Spinal cord (tissue), 10 donors: ENCODE data around the gene OR6P1. TPM values are rescaled to one million over a fixed set of nuclear protein-coding genes. Genes with fewer than 3 reads are reported as not detected.

ENCODE experiments used
- DNase-seq, 6 donors: peaks; one replicate each; pipeline versions ENCODE4 v3.0.0 to v3.0.0-alpha.2; 2013 to 2015; ENCODE audit warnings: low spot score in 6 of 6, low read depth in 4 of 6
- H3K27ac ChIP-seq: one replicate; pipeline ENCODE4 v1.5.1; 2013; ENCODE audit warnings: low read depth, low read length, control low read depth
- H3K27me3 ChIP-seq: one replicate; pipeline ENCODE4 v1.6.1; 2013; ENCODE audit warnings: low read length; ENCODE audit not compliant: control insufficient read depth, insufficient read depth
- H3K36me3 ChIP-seq: one replicate; pipeline ENCODE4 v1.6.1; 2013; ENCODE audit warnings: low read length; ENCODE audit not compliant: control insufficient read depth, insufficient read depth
- H3K4me1 ChIP-seq: one replicate; pipeline ENCODE4 v1.6.1; 2013; ENCODE audit warnings: low read length; ENCODE audit not compliant: control insufficient read depth, insufficient read depth
- H3K4me3 ChIP-seq: one replicate; pipeline ENCODE4 v1.5.1; 2013; ENCODE audit warnings: low read depth, low read length, control low read depth
- H3K9me3 ChIP-seq: one replicate; pipeline ENCODE4 v1.6.1; 2013; ENCODE audit warnings: low read length; ENCODE audit not compliant: control insufficient read depth, insufficient read depth
- WGBS: methylation state at CpG from one replicate; pipeline ENCODE4 v1.1.5; 2013; ENCODE audit warnings: missing lambda C conversion rate; ENCODE audit not compliant: insufficient coverage; 5-methylcytosine and 5-hydroxymethylcytosine counted together
- polyA plus RNA-seq, 2 donors: library from polyadenylated mRNA; unstranded; fragments of 120-200 nt; gene quantifications; one replicate each; pipeline ENCODE4 v1.2.1, GENCODE V29; 2013; ENCODE audit not compliant: insufficient read length in 2 of 2
- total RNA-seq, 2 donors: library from RNA; depleted of rRNA in 1 of 2; stranded (reverse); fragments of 120-200 nt in 1 of 2; fragments of >200 nt in 1 of 2; gene quantifications; one replicate each; pipeline versions ENCODE4 v1.2.3 to v1.2.4, GENCODE V29; 2013 to 2014
- donor health status: healthy.

OR6P1 gene
- total and polyA plus RNA-seq, 4 donors = not detected

DNA sequence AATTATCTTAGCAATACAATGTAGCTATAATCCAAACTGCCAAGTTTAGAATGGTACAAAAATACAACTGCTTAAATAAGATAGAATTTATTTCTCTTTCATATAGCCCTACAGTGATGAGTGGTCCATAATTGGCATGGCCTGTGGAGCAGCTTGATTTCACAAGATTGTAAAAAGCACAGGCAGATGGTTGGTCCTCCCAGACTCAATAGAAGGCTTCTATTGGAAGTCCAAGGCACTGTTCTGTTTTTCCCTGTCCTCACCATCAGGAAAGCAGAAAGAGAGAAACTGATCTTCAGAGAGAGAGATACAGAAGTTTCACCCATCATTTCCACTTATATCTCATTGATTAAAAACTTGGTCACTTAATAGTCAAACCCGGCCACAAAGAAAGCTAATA, 1.8 kb upstream of the OR6P1 start:
- Histone ChIP-seq H3K36me3 (no peaks in the 10 kb centered on the region), H3K27ac (no peak overlapping the region), H3K9me3 (no peaks in the 10 kb centered on the region), H3K4me1 (no peaks in the 10 kb centered on the region), H3K4me3 (no peak overlapping the region), H3K27me3 (no peaks in the 10 kb centered on the region)
- peak in 1 of 6 donors; percentile 39 for DNase-seq
- no CpG with 5 or more reads among the region's 1 CpG for WGBS

DNA sequence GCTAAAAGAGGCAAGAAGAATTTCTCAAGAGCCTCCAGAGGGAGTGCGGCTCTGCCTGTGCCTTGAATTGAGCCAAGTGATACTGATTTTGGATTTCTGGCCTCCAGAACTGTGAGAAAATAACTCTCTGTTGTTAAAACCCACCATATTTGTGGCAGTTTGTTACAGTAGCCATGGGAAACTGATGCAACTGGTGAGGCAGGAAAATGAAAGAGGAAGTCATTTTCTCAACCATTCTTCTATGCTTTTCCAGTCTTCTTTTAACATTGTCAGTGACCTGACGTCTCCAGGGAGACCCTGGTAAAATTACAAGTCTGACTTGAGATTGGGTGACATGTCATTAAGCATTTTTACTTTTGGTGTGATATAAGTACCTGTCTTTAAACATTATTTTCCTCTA, 5.8 kb downstream of the OR6P1 start:
- 67% methylated on average over 1 of the region's 2 CpGs for WGBS
- no peak for DNase-seq
- H3K4me3 ChIP-seq = no peak overlapping the region
- H3K9me3 ChIP-seq = no peaks in the 10 kb centered on the region
- no peaks in the 10 kb centered on the region for H3K36me3 ChIP-seq
- no peaks in the 10 kb centered on the region for H3K4me1 ChIP-seq
- H3K27me3 ChIP-seq = no peaks in the 10 kb centered on the region
- no peak overlapping the region for H3K27ac ChIP-seq

DNA sequence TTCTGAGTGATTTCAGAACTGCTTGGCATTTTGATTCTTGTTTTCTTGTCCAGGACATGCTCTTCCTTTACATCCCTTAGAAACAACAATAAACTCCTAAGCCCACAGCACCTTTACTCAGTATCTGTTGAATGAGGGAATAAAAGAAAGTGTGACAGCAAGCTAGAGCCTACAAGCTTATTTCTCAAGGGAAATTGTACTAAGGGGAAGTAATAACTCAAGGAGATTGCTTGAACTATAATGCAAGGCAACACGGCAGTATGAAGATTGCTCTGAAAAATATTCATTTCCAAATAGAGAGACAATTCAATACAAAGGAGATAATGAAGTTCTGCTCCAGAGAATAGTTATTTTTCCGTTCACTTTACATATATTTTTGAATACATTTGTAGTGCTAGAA, 6.5 kb downstream of the OR6P1 start:
- Histone ChIP-seq H3K9me3 (no peaks in the 10 kb centered on the region), H3K4me1 (no peaks in the 10 kb centered on the region), H3K4me3 (no peak overlapping the region), H3K27ac (no peak overlapping the region), H3K36me3 (no peaks in the 10 kb centered on the region), H3K27me3 (no peaks in the 10 kb centered on the region)
- peak in 1 of 6 donors; percentile 20 for DNase-seq
- no CpG with 5 or more reads among the region's 2 CpGs for WGBS

DNA sequence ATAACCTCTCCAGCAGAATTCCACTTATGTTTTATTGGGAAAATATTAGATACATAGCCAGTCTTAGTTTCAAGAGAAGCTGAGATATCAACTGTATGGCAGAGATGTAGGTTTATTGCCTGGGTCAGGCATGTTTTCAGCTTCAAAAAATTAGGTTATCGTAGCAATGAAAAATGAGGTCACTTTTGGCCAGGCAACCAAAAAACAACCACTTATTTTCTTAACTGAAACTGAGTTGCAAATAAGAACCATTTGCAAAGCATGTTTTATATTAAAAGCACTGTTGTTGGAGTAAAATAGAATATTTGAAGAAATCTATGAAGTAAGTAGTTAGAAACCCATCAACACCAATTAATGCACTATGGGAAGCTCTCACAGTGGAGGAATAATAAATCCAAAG, 10.7 kb downstream of the OR6P1 start:
- Histone ChIP-seq H3K27ac (no peak overlapping the region), H3K27me3 (no peaks in the 10 kb centered on the region), H3K4me3 (no peak overlapping the region), H3K9me3 (no peaks in the 10 kb centered on the region), H3K4me1 (no peaks in the 10 kb centered on the region), H3K36me3 (no peaks in the 10 kb centered on the region)
- no peak for DNase-seq
- no CpG with 5 or more reads among the region's 1 CpG for WGBS

DNA sequence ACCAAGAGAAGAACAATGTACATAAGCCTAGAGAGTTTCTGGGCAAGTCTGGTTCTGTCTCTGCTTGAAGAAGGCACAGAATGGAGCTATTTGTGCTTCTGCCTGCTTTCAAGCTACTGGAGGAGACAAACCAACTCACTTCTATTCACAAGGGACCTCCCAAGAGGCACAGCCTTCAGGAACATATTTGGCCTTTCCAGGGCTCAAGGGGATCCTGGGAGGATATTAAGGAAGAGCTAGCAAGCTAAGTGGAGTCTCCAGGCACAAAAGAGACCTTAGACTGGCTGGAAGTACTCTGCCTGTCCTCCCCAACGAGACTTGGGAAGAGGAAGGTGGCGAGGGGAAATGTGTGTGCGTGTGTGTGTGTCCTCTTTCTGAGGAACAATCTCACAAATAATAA, 16.0 kb downstream of the OR6P1 start, which contains the start of gene OR6Y1:
Gene OR6Y1 (minus strand): TSS at position 54 of the 400 bp plus-strand sequence. CDS start 6,300 bp downstream, outside the sequence.
- Histone ChIP-seq H3K27ac (no peak within 1 kb of the TSS), H3K27me3 (no peaks in the 10 kb centered on the region), H3K36me3 (no peaks in the 10 kb centered on the region), H3K4me1 (no peaks in the 10 kb centered on the region), H3K4me3 (no peak within 1 kb of the TSS), H3K9me3 (no peaks in the 10 kb centered on the region)
- WGBS = no CpG with 5 or more reads among the region's 3 CpGs
- DNase-seq = no peak

DNA sequence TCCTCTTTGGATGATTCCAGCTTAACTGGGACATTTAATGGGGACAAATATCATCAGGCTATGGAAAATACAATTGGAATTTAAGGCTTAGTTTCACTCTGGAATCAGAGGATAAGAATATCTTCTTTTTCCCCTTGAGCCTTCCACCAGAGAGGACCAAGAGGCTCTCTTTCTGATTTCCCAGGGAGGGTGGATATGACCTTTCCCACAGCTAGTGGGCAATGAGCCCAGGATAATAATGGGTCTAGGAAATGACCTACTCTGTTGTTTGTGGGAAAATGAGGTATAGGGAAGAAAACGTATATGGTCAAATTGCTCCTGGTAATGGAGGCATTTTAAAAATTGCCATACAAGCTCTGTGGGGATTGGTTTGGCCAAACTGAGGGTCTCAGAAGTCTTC, 18.1 kb downstream of the OR6P1 start:
- no peaks in the 10 kb centered on the region for H3K27me3 ChIP-seq
- H3K36me3 ChIP-seq = no peaks in the 10 kb centered on the region
- H3K27ac ChIP-seq = no peak overlapping the region
- no peaks in the 10 kb centered on the region for H3K9me3 ChIP-seq
- no peak for DNase-seq
- H3K4me3 ChIP-seq = no peak overlapping the region
- WGBS = 80% methylated on average over 1 of the region's 1 CpG
- H3K4me1 ChIP-seq = no peaks in the 10 kb centered on the region

DNA sequence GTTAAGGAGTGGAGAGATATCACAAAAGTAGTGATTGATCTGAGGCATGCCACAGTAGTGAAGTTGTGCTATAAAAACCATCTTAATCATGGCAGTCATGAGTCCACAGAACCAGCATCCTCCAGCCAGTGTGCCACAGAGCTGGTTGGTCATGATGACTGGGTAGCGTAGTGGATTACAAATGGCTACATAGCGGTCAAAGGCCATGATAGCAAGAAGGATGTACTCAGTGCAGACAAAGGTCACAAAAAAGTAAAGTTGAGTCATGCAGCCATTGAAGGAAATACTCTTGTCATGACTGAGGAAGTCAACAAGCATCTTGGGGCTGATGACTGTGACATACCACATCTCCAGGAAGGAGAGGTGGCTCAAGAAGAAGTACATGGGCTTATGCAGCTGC, 22.8 kb downstream of the OR6P1 start:
- Histone ChIP-seq H3K9me3 (no peaks in the 10 kb centered on the region), H3K36me3 (no peaks in the 10 kb centered on the region), H3K27me3 (no peaks in the 10 kb centered on the region), H3K4me1 (no peaks in the 10 kb centered on the region), H3K27ac (no peak overlapping the region), H3K4me3 (no peak overlapping the region)
- whole genome bisulfite sequencing = 94% methylated on average over 2 of the region's 2 CpGs
- no peak for DNase-seq

DNA sequence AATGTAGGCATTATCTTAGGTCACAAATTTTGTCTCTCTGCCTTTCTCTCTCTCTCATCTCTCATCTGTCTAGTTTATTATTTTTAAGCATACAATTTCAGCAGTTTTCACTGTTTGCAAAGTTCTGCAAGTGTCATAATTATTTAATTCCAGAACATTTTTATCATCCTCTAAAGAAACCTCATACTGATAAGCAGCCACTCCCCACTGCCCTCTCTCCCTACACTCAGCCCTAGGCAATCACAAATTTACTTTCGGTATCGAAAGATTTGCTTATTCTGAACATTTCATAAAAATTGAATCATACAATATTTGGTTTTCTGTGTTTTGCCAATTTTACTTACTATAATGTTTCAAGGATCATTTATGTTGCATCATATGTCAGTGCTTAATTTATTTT, 32.8 kb downstream of the OR6P1 start:
- no peaks in the 10 kb centered on the region for H3K36me3 ChIP-seq
- no peak for DNase-seq
- H3K4me3 ChIP-seq = no peak overlapping the region
- WGBS = no CpG with 5 or more reads among the region's 2 CpGs
- no peaks in the 10 kb centered on the region for H3K4me1 ChIP-seq
- no peaks in the 10 kb centered on the region for H3K27me3 ChIP-seq
- no peak overlapping the region for H3K27ac ChIP-seq
- no peaks in the 10 kb centered on the region for H3K9me3 ChIP-seq

DNA sequence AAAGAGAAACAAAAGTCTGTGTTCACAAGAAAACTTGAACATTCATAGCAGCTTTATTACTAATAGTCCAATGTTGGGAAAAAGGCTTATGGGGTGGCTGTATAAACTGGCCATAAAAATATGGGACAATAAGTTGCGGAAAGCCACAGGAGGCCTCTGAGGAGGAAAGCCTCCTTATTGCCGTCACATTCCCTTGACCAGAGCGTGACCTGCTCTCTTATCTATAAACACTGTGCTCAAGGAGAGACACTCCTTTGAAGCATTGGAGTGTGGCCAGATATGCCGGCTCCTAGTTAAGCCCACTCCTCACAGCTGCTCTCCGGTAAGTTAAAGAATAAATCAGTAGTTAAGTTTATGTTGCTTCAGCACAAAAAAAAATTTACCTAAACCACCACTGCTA, 35.9 kb downstream of the OR6P1 start:
- no peaks in the 10 kb centered on the region for H3K27me3 ChIP-seq
- H3K9me3 ChIP-seq = no peaks in the 10 kb centered on the region
- no peak overlapping the region for H3K27ac ChIP-seq
- WGBS = 51% methylated on average over 2 of the region's 5 CpGs
- H3K36me3 ChIP-seq = no peaks in the 10 kb centered on the region
- H3K4me3 ChIP-seq = no peak overlapping the region
- H3K4me1 ChIP-seq = no peaks in the 10 kb centered on the region
- no peak for DNase-seq

DNA sequence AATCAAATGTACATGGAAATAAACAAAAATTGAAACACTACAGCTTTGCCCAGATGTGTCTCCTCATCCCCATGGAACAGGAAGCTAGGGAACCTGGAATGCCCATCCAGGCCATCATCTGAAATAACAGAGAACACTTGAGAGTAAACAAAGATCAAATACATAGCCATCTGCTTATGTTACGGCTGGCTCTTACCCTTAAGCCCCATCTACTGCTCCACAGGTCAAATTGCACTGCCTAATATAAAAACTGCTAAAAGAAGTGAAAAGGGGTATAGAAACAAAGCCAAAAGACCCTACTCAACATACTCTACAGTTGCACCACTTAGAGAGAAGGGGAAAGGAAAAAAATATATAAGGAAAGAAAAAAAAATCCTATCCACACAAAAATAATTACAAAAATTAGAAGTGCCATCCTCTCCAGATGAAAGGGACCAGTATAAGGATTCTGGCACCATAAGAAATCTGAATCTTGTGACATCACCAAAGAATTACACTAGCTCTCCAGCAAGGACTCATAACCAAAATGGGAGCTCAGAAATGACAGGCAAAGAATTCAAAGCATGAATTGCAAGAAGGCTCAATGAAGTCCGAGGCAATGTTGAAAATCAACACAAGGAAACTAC, 43.1 kb downstream of the OR6P1 start:
- no CpG with 5 or more reads among the region's 2 CpGs for WGBS
- H3K9me3 ChIP-seq = no peaks in the 10 kb centered on the region
- peak in 2 of 6 donors; percentile 2 to 32 for DNase-seq
- no peaks in the 10 kb centered on the region for H3K27me3 ChIP-seq
- H3K27ac ChIP-seq = no peak overlapping the region
- H3K36me3 ChIP-seq = no peaks in the 10 kb centered on the region
- H3K4me3 ChIP-seq = no peak overlapping the region
- H3K4me1 ChIP-seq = no peaks in the 10 kb centered on the region
